ENCODE measurements around the gene TRIP12. TPM values are rescaled to one million over a fixed set of nuclear protein-coding genes. Genes with fewer than 3 reads are reported as not detected.

The TRIP12 gene
- 97.5 and 102 TPM in 2 replicates for total RNA-seq

DNA sequence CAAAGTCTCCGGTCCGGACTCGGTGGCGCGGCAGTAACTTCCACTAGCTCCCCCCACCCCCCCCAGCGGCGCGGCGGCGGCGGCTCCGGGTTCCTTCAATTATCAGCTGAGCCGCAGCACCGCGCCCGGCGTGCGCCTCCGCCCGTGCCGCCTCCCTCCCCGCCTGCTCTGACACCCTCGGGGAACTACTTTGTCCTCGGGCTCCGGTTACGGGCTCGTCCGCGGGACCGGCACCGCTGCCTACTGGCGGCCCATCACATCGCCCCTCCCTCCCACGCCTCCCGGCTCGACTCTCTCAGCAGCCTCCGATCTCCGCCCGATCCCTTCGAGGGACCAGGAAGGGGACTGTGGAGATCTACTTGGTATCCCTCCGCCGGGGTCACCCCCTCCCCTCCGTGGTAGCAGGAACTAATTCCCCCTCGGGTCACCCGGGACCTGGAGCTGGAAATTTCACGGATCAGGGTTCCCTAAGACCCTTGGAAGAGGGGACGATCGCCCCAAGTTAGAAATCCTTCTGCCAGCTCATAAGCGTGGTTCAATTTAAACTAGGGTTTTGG lies at the start of gene TRIP12:
TSS of gene TRIP12 (minus strand) at position 118 of the 557 bp plus-strand sequence. CDS start 41,930 bp downstream, outside the sequence.

DNA sequence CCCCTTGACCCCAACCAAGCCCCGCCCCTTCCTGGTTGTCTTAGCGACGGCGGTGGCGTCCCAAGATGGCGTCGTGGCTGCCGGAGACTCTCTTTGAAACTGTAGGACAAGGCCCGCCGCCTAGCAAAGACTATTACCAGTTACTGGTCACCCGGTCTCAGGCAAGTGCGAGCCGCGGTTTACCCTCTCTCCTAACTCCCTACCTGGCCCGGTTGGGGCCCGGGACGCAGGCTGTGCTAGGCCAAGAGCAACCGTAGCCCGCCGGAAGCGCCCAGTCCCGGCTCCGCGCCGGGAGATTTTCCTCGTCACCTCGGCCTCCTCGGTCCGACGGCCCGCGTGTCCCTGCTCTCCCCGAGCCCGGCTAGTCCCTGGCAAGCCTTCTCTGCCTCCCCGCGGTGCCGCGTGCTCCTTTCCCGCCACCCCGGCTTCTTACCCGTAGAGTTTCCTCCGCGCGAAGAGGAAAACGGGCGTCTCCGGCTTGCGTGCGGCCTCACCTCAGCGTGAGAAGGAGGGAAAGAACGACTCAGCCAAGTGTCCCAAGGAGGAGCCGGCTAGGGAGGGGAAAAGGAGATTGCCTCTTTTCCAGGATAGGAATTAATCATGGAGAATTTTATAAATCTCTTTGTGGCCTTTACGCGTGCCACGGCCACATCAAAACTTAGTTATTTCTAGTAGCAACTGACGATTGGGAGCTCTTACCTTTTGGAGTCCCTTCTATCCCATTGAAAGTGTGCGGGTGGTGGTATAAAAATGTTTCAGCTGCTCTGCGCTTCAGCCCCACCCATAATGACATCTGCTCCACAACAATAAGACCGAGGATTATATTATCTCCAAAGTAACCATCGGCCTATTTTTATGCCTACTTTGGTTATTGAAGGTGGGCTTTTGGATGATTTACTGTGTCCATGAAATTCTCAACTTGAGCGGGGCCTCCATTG lies 909 bp upstream of the TRIP12 start, which contains the start of gene FBXO36:
TSS of gene FBXO36 (plus strand) at position 55 of the 938 bp plus-strand sequence. CDS start at position 66, 11 bp downstream.

DNA sequence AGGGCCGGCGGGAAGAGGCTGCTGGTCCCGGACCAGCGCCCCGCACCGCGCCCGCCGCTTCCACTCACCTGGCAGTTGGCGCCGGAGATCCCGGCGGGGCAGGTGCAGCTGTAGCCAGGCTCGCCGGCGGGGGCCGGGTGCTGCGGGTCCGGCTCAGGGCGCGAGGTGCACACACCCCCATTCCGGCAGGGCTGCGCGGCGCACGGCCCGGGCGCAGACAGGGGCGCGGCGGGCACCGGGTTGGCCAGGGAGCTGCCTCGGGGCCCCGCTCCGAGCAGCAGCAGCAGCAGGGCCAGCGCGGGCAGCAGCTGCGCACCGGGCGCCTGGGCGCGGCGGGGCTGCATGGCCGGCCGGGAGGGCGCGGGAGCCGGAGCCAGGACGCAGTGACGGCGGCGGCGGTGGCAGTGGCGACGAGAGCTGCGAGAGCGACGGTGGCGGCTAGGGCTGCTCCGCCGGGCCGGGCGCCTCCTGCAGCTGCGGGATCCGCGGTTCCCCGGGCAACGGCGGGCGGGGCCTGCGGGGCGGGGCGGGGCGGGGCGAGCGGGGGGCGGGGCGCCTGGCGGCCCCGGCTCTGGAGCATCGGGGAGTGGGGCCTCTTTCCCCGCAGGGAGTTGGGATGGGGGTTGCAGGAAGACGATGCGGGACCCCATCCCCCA lies 207.6 kb downstream of the TRIP12 start, which contains the start of gene DNER:
TSS of gene DNER (minus strand) at position 476 of the 656 bp plus-strand sequence. CDS start at position 344, 132 bp downstream.

Other genes starting within 250 kb of the TRIP12 start
- gene DNER, start 207.5 kb downstream of the TRIP12 start, total RNA-seq, result 2.1 and 2.6 TPM in 2 replicates
- gene FBXO36, start 494 bp upstream of the TRIP12 start, total RNA-seq, result 2.3 and 2.6 TPM in 2 replicates
- 0.60 and 1.5 TPM in 2 replicates for gene SLC16A14, start 146.9 kb upstream of the TRIP12 start, total RNA-seq

All from mammary microvascular endothelial cell (primary cell).